Liver (tissue), 9 donors: ENCODE data around the gene PRDX1. TPM values are rescaled to one million over a fixed set of nuclear protein-coding genes. Genes with fewer than 3 reads are reported as not detected.

Experiments used
- DNase-seq: peaks from one replicate; pipeline ENCODE4 v3.0.0-alpha.2; 2017; ENCODE audit warnings: low spot score
- H3K27ac ChIP-seq, 2 donors: one replicate each; pipeline ENCODE4 v1.7.0; 2013; ENCODE audit warnings: inconsistent platforms in 2 of 2, low read length in 2 of 2, control low read depth in 1 of 2, low read depth in 1 of 2, mild to moderate bottlenecking in 1 of 2
- H3K27me3 ChIP-seq, 4 donors: one replicate each; pipeline versions ENCODE4 v1.6.1 to v1.7.0; 2013; ENCODE audit warnings: low read length in 3 of 4, inconsistent platforms in 1 of 4, mild to moderate bottlenecking in 1 of 4, moderate library complexity in 1 of 4; ENCODE audit not compliant: control insufficient read depth in 4 of 4, insufficient read depth in 4 of 4
- H3K36me3 ChIP-seq, 4 donors: one replicate each; pipeline versions ENCODE4 v1.6.1 to v1.7.0; 2013; ENCODE audit warnings: low read length in 3 of 4, mild to moderate bottlenecking in 3 of 4, low read depth in 1 of 4, moderate library complexity in 1 of 4; ENCODE audit not compliant: control insufficient read depth in 4 of 4, insufficient read depth in 3 of 4
- H3K4me1 ChIP-seq, 4 donors: one replicate each; pipeline versions ENCODE4 v1.6.1 to v1.7.0; 2013; ENCODE audit warnings: low read length in 3 of 4, mild to moderate bottlenecking in 3 of 4, moderate library complexity in 1 of 4; ENCODE audit not compliant: control insufficient read depth in 4 of 4, insufficient read depth in 4 of 4
- H3K4me3 ChIP-seq, 3 donors: one replicate each; pipeline versions ENCODE4 v1.6.1 to v1.7.0; 2013; ENCODE audit warnings: low read length in 3 of 3, control low read depth in 1 of 3, low read depth in 1 of 3, mild to moderate bottlenecking in 1 of 3
- H3K9ac ChIP-seq, 2 donors: one replicate each; pipeline ENCODE4 v1.7.0; 2013; ENCODE audit warnings: low read length in 2 of 2, mild to moderate bottlenecking in 2 of 2, moderate library complexity in 2 of 2, control low read depth in 1 of 2, low read depth in 1 of 2
- H3K9me3 ChIP-seq, 4 donors: one replicate each; pipeline versions ENCODE4 v1.6.1 to v1.7.0; 2013; ENCODE audit warnings: low read length in 3 of 4; ENCODE audit not compliant: control insufficient read depth in 4 of 4
- ATF3 ChIP-seq: IDR thresholded peaks from 2 replicates; pipeline ENCODE4 v1.6.1; 2016; ENCODE audit warnings: antibody characterized with exemption
- EGR1 ChIP-seq, 2 donors: IDR thresholded peaks; 2 replicates each; pipeline ENCODE4 v1.6.1; 2016 to 2018; ENCODE audit warnings: antibody characterized with exemption in 2 of 2, low read depth in 2 of 2
- FOXA1 ChIP-seq: IDR thresholded peaks from 2 replicates; pipeline ENCODE4 v1.6.1; 2016; ENCODE audit warnings: antibody characterized with exemption
- FOXA2 ChIP-seq: IDR thresholded peaks from 2 replicates; pipeline ENCODE4 v1.6.1; 2016; ENCODE audit warnings: antibody characterized with exemption
- GABPA ChIP-seq, 2 donors: IDR thresholded peaks in 1 of 2; conservative IDR thresholded peaks in 1 of 2; 2 replicates each; pipeline ENCODE4 v1.6.1; 2016; ENCODE audit warnings: antibody characterized with exemption in 2 of 2, mild to moderate bottlenecking in 1 of 2, moderate library complexity in 1 of 2
- HNF4A ChIP-seq, 2 donors: conservative IDR thresholded peaks; 2 replicates each; pipeline ENCODE4 v1.6.1; 2016; ENCODE audit warnings: antibody characterized with exemption in 2 of 2, mild to moderate bottlenecking in 2 of 2
- HNF4G ChIP-seq: IDR thresholded peaks from 2 replicates; pipeline ENCODE4 v1.6.1; 2016; ENCODE audit warnings: antibody characterized with exemption
- JUND ChIP-seq, 2 donors: IDR thresholded peaks; 2 replicates each; pipeline ENCODE4 v1.6.1; 2016; ENCODE audit warnings: antibody characterized with exemption in 2 of 2
- MAX ChIP-seq: IDR thresholded peaks from 2 replicates; pipeline ENCODE4 v1.6.1; 2016; ENCODE audit warnings: antibody characterized with exemption
- NR2F2 ChIP-seq: IDR thresholded peaks from 2 replicates; pipeline ENCODE4 v1.6.1; 2016; ENCODE audit warnings: antibody characterized with exemption
- RAD21 ChIP-seq, 2 donors: IDR thresholded peaks; 2 replicates each; pipeline ENCODE4 v1.6.1; 2016; ENCODE audit warnings: antibody characterized with exemption in 2 of 2, mild to moderate bottlenecking in 2 of 2
- REST ChIP-seq: IDR thresholded peaks from 2 replicates; pipeline ENCODE4 v1.6.1; 2016; ENCODE audit warnings: antibody characterized with exemption, mild to moderate bottlenecking
- RXRA ChIP-seq, 2 donors: IDR thresholded peaks; 2 replicates each; pipeline ENCODE4 v1.6.1; 2017 to 2018; ENCODE audit warnings: antibody characterized with exemption in 2 of 2, mild to moderate bottlenecking in 1 of 2
- SP1 ChIP-seq: IDR thresholded peaks from 2 replicates; pipeline ENCODE4 v1.6.1; 2018; ENCODE audit warnings: antibody characterized with exemption, mild to moderate bottlenecking
- TAF1 ChIP-seq: conservative IDR thresholded peaks from 2 replicates; pipeline ENCODE4 v1.6.1; 2016; ENCODE audit warnings: antibody characterized with exemption, mild to moderate bottlenecking
- YY1 ChIP-seq: IDR thresholded peaks from 2 replicates; pipeline ENCODE4 v1.6.1; 2016; ENCODE audit warnings: antibody characterized with exemption, mild to moderate bottlenecking
- ZBTB33 ChIP-seq: IDR thresholded peaks from 2 replicates; pipeline ENCODE4 v1.6.1; 2016; ENCODE audit warnings: antibody characterized with exemption
- polyA plus RNA-seq, 2 donors: library from polyadenylated mRNA; stranded (reverse) in 1 of 2; unstranded in 1 of 2; fragments of 200-250 nt in 1 of 2; fragments of >200 nt in 1 of 2; fragmentation: Nextera tagmentation in 1 of 2; extraction: Ambion mirVana in 1 of 2; gene quantifications; one replicate each; pipeline versions ENCODE4 v1.2.1 to v1.2.3, GENCODE V29; 2013 to 2015
- total RNA-seq, 2 donors: library from RNA; depleted of rRNA; stranded (reverse); fragments of >200 nt; gene quantifications; one replicate each; pipeline ENCODE4 v1.2.3, GENCODE V29; 2014
- TF ChIP-seq, protein P1 (sequence below): fragments of 150-350 bp; IDR thresholded peaks from 2 replicates; pipeline ENCODE4 v1.5.1; 2017; ENCODE audit warnings: improper control_type of control experiment, low read depth, low read length; ENCODE audit not compliant: missing input control
- donor health status: healthy.
- donor health status: healthy.
- donor health status: healthy.
- donor health status: healthy.
- donor health status: healthy.

Gene PRDX1
- total and polyA plus RNA-seq, 4 donors: 270 to 623 (median 397) TPM

GRCh38 chr1:45485949-45486348 is 35.7 kb downstream of the PRDX1 start:
- Histone ChIP-seq H3K4me3 (no peak overlapping the region), H3K9me3 (no peaks in the 10 kb centered on the region), H3K36me3 (no peaks in the 10 kb centered on the region), H3K27me3 (no peaks in the 10 kb centered on the region), H3K4me1 (peaks cover 2 to 20% (median 7%) of the 10 kb centered on the region in 4 donors), H3K9ac (no peak overlapping the region), H3K27ac (no peak overlapping the region)
- no peak for DNase-seq
- no peak for TF ChIP-seq GABPA (IDR thresholded peaks at IDR 0.05 in 1 of 2, conservative IDR thresholded peaks at IDR 0.05 in 1 of 2)
- no peak for TF ChIP-seq HNF4A (conservative IDR thresholded peaks at IDR 0.05)
- no peak for TF ChIP-seq YY1
- no peak for TF ChIP-seq FOXA2
- no peak for TF ChIP-seq REST
- no peak for TF ChIP-seq JUND (IDR thresholded peaks at IDR 0.05)
- no peak for TF ChIP-seq SP1
- TF ChIP-seq ATF3: no peak
- no peak for TF ChIP-seq FOXA1
- TF ChIP-seq HNF4G: no peak
- TF ChIP-seq TAF1: no peak
- TF ChIP-seq, protein P1, sequence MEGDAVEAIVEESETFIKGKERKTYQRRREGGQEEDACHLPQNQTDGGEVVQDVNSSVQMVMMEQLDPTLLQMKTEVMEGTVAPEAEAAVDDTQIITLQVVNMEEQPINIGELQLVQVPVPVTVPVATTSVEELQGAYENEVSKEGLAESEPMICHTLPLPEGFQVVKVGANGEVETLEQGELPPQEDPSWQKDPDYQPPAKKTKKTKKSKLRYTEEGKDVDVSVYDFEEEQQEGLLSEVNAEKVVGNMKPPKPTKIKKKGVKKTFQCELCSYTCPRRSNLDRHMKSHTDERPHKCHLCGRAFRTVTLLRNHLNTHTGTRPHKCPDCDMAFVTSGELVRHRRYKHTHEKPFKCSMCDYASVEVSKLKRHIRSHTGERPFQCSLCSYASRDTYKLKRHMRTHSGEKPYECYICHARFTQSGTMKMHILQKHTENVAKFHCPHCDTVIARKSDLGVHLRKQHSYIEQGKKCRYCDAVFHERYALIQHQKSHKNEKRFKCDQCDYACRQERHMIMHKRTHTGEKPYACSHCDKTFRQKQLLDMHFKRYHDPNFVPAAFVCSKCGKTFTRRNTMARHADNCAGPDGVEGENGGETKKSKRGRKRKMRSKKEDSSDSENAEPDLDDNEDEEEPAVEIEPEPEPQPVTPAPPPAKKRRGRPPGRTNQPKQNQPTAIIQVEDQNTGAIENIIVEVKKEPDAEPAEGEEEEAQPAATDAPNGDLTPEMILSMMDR: no peak
- TF ChIP-seq EGR1 (IDR thresholded peaks at IDR 0.05; ENCODE audit: low read depth in 2 of 2): no peak
- no peak for TF ChIP-seq RXRA (IDR thresholded peaks at IDR 0.05)
- TF ChIP-seq RAD21 (IDR thresholded peaks at IDR 0.05): no peak
- no peak for TF ChIP-seq ZBTB33
- TF ChIP-seq NR2F2: no peak
- TF ChIP-seq MAX: no peak
